ENCODE data around the gene SLC17A4.
"Not testable (repeated sequence)": the region's sequence is repeated elsewhere in the genome, so short reads cannot be mapped to it uniquely, and the experiment has no call there.

Gene SLC17A4

GRCh38 chr6:25754535-25754934 lies at the start of gene SLC17A4:
TSS of gene SLC17A4 (plus strand) at chr6:25754742. CDS start at chr6:25761963, 7,221 bp downstream.
- no peak for DNase-seq

GRCh38 chr6:25706314-25707014 lies 48.1 kb upstream of the SLC17A4 start:
- no peak for DNase-seq

- no peak for DNase-seq
These were observed 44.8 kb upstream of the SLC17A4 start for GRCh38 chr6:25709761-25710160.

- DNase-seq, result no peak
These were observed 44.3 kb upstream of the SLC17A4 start for GRCh38 chr6:25710287-25710686.

GRCh38 chr6:25713824-25714223 lies 40.7 kb upstream of the SLC17A4 start:
- no peak for DNase-seq

GRCh38 chr6:25714765-25715164 lies 39.8 kb upstream of the SLC17A4 start:
- DNase-seq, result no peak

- DNase-seq, result no peak
These were observed 38.7 kb upstream of the SLC17A4 start for GRCh38 chr6:25715794-25716193.

GRCh38 chr6:25717866-25718740 lies 36.4 kb upstream of the SLC17A4 start:
- no peak for DNase-seq

- DNase-seq, result no peak
These were observed 28.2 kb upstream of the SLC17A4 start for GRCh38 chr6:25726122-25726911.

GRCh38 chr6:25727028-25727427 lies 27.5 kb upstream of the SLC17A4 start:
- no peak for DNase-seq

- no peak for DNase-seq
These were observed 23.6 kb upstream of the SLC17A4 start for GRCh38 chr6:25730907-25731306.

- DNase-seq, result no peak
These were observed 22.8 kb upstream of the SLC17A4 start for GRCh38 chr6:25731721-25732120.

GRCh38 chr6:25732468-25733198 lies 21.9 kb upstream of the SLC17A4 start:
- no peak for DNase-seq

- no peak for DNase-seq
These were observed 19.3 kb upstream of the SLC17A4 start for GRCh38 chr6:25735261-25735660.

GRCh38 chr6:25743868-25744267 lies 10.7 kb upstream of the SLC17A4 start:
- DNase-seq, result no peak

- no peak for DNase-seq
These were observed 8.7 kb upstream of the SLC17A4 start for GRCh38 chr6:25745836-25746235.

GRCh38 chr6:25746968-25747367 lies 7.6 kb upstream of the SLC17A4 start:
- DNase-seq, result no peak

GRCh38 chr6:25747477-25747876 lies 7.1 kb upstream of the SLC17A4 start:
- DNase-seq, result no peak

GRCh38 chr6:25748049-25748448 lies 6.5 kb upstream of the SLC17A4 start:
- DNase-seq, result no peak

GRCh38 chr6:25748601-25749517 lies 5.7 kb upstream of the SLC17A4 start:
- not testable (repeated sequence) for DNase-seq

GRCh38 chr6:25749837-25750236 lies 4.7 kb upstream of the SLC17A4 start:
- no peak for DNase-seq

GRCh38 chr6:25750906-25751305 lies 3.6 kb upstream of the SLC17A4 start:
- DNase-seq, result no peak
